Measurements from ENCODE around the gene MED13L. TPM values are rescaled to one million over a fixed set of nuclear protein-coding genes. Genes with fewer than 3 reads are reported as not detected.

MED13L gene
- total RNA-seq, 4 donors from 2014 or later: 173 to 222 (median 192) TPM

DNA sequence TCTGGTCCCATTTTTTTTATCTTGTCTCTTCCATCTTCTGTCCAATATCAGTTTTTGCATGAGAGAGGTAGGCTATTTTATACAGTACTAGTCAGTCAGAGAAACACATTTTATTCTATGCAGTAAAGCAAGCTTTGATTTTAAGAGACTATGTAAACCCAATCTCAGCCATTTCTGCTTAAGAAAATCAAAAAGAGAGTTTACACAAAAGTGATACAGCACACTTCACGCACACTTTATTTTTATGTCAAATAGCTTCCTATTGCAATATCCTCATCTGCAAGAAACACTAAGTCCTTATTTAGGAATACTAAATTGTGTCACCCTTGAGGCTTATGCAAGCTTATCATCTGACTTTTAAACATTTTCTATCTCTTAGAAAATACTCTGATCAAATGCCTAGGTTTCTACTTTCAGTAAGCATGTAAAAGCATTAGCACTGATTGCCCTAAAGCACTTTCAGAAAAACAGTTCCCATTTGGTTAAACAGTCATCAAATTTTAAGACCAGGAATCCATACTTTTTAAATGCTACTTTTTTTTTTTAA is 78.3 kb downstream of the MED13L start:
- H3K27me3 ChIP-seq: no peaks in the 10 kb centered on the region
- no peak overlapping the region for H3K27ac ChIP-seq
- no peak for TF ChIP-seq POLR2A (IDR thresholded peaks at IDR 0.05)
- H3K4me1 ChIP-seq: peaks cover 14 to 99% (median 44%) of the 10 kb centered on the region in 3 donors
- 82 to 83% methylated on average over 1 of the region's 1 CpG for WGBS, 2 donors (ENCODE audit: low coverage in 1 of 2)
- no peak overlapping the region for H3K4me3 ChIP-seq
- H3K36me3 ChIP-seq: no peaks in the 10 kb centered on the region
- no peak for ATAC-seq
- no peaks in the 10 kb centered on the region for H3K9me3 ChIP-seq

- Histone ChIP-seq H3K9me3 (no peaks in the 10 kb centered on the region), H3K27ac (no peak overlapping the region), H3K36me3 (no peaks in the 10 kb centered on the region), H3K4me1 (peaks cover 12 to 99% (median 43%) of the 10 kb centered on the region in 3 donors), H3K27me3 (no peaks in the 10 kb centered on the region), H3K4me3 (no peak overlapping the region)
- no peak for ATAC-seq
- WGBS, 2 donors (ENCODE audit: low coverage in 1 of 2): 53% methylated on average over 4 to 12 of the region's 14 CpGs
- TF ChIP-seq EP300 (IDR thresholded peaks at IDR 0.05) (no peak), POLR2A (IDR thresholded peaks at IDR 0.05) (no peak), POLR2AphosphoS5 (IDR thresholded peaks at IDR 0.05) (no peak)
- TF ChIP-seq, protein P1, sequence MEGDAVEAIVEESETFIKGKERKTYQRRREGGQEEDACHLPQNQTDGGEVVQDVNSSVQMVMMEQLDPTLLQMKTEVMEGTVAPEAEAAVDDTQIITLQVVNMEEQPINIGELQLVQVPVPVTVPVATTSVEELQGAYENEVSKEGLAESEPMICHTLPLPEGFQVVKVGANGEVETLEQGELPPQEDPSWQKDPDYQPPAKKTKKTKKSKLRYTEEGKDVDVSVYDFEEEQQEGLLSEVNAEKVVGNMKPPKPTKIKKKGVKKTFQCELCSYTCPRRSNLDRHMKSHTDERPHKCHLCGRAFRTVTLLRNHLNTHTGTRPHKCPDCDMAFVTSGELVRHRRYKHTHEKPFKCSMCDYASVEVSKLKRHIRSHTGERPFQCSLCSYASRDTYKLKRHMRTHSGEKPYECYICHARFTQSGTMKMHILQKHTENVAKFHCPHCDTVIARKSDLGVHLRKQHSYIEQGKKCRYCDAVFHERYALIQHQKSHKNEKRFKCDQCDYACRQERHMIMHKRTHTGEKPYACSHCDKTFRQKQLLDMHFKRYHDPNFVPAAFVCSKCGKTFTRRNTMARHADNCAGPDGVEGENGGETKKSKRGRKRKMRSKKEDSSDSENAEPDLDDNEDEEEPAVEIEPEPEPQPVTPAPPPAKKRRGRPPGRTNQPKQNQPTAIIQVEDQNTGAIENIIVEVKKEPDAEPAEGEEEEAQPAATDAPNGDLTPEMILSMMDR (IDR thresholded peaks at IDR 0.05): no peak
Measured at GRCh38 chr12:116196752-116197718, 80.5 kb downstream of the MED13L start.

- Histone ChIP-seq H3K36me3 (no peaks in the 10 kb centered on the region), H3K27me3 (no peaks in the 10 kb centered on the region), H3K9me3 (no peaks in the 10 kb centered on the region), H3K4me3 (no peak overlapping the region), H3K27ac (no peak overlapping the region), H3K4me1 (peaks cover 13 to 99% (median 39%) of the 10 kb centered on the region in 3 donors)
- WGBS, 2 donors (ENCODE audit: low coverage in 1 of 2): 25 to 48% methylated on average over 3 of the region's 3 CpGs
- ATAC-seq: no peak
- TF ChIP-seq, protein P1 (IDR thresholded peaks at IDR 0.05): no peak
- TF ChIP-seq POLR2A (IDR thresholded peaks at IDR 0.05) (no peak), POLR2AphosphoS5 (IDR thresholded peaks at IDR 0.05) (no peak), EP300 (IDR thresholded peaks at IDR 0.05) (no peak)
Measured at GRCh38 chr12:116196226-116196625, 81.3 kb downstream of the MED13L start.

DNA sequence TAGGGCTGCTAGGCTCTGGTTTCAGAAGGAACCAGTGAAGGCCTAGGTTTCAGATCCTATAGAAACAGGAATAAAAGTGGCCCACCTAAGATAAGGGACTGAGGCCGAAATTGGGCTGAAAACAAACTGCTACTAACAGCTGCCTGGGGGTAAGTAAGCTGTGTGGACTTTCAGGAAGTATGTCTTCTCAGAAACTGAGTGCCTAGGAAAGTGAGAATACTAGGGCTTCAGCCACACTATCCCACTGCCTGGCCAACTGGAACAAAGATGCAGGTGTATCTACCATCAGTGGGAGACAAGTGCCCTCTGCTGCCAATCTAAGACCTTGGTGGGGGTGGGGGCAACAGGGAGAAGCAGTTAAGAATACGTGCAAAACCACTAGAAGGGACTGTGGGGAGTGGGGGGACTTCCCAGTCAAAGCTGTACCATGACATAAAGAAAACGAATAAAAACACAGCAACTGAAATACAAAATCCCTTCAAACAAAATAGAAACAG is 82.5 kb downstream of the MED13L start:
- no peak for ATAC-seq
- no peaks in the 10 kb centered on the region for H3K27me3 ChIP-seq
- H3K4me1 ChIP-seq: peaks cover 13 to 99% (median 39%) of the 10 kb centered on the region in 3 donors
- H3K36me3 ChIP-seq: no peaks in the 10 kb centered on the region
- no peaks in the 10 kb centered on the region for H3K9me3 ChIP-seq
- TF ChIP-seq, protein P1 (IDR thresholded peaks at IDR 0.05): no peak
- TF ChIP-seq POLR2A (IDR thresholded peaks at IDR 0.05): no peak
- no peak for TF ChIP-seq POLR2AphosphoS5 (IDR thresholded peaks at IDR 0.05)
- TF ChIP-seq EP300 (IDR thresholded peaks at IDR 0.05): no peak
- no peak overlapping the region for H3K4me3 ChIP-seq
- WGBS, 2 donors (ENCODE audit: low coverage in 1 of 2): 67 to 83% methylated on average over 1 to 3 of the region's 3 CpGs
- H3K27ac ChIP-seq: no peak overlapping the region

- ATAC-seq: no peak
- Histone ChIP-seq H3K27ac (no peak overlapping the region), H3K27me3 (no peaks in the 10 kb centered on the region), H3K4me1 (peaks cover 11 to 96% (median 19%) of the 10 kb centered on the region in 3 donors), H3K9me3 (no peaks in the 10 kb centered on the region), H3K36me3 (no peaks in the 10 kb centered on the region), H3K4me3 (no peak overlapping the region)
- TF ChIP-seq, protein P1 (IDR thresholded peaks at IDR 0.05): no peak
- TF ChIP-seq POLR2A (IDR thresholded peaks at IDR 0.05) (no peak), POLR2AphosphoS5 (IDR thresholded peaks at IDR 0.05) (no peak), EP300 (IDR thresholded peaks at IDR 0.05) (no peak)
Measured at GRCh38 chr12:116189692-116190091, 87.8 kb downstream of the MED13L start.
